Nephron (organoid): ENCODE results near the gene NCAPH2.
"Not testable (repeated sequence)": the region's sequence is repeated elsewhere in the genome, so short reads cannot be mapped to it uniquely, and the experiment has no call there.

ENCODE experiments used
- H3K27ac Mint-ChIP-seq, 3 experiments: 2 replicates each; pipeline ENCODE4 v1.8.0; 2020; ENCODE audit warnings: mixed read lengths in 3 of 3, mild to moderate bottlenecking in 2 of 3, moderate library complexity in 1 of 3
- H3K27me3 Mint-ChIP-seq: 2 replicates; pipeline ENCODE4 v1.8.0; 2021; ENCODE audit warnings: low read depth, mild to moderate bottlenecking, moderate library complexity, mixed read lengths
- H3K36me3 Mint-ChIP-seq: 2 replicates; pipeline ENCODE4 v1.8.0; 2020; ENCODE audit warnings: low read depth, mixed read lengths
- H3K4me1 Mint-ChIP-seq: 2 replicates; pipeline ENCODE4 v1.8.0; 2020; ENCODE audit warnings: mixed read lengths
- H3K4me3 Mint-ChIP-seq, 3 experiments: 2 replicates each; pipeline ENCODE4 v1.8.0; 2020; ENCODE audit warnings: mild to moderate bottlenecking in 3 of 3, mixed read lengths in 3 of 3, moderate library complexity in 2 of 3
- H3K9me3 Mint-ChIP-seq: 2 replicates; pipeline ENCODE4 v1.8.0; 2020; ENCODE audit warnings: mixed read lengths
- CTCF ChIP-seq, 3 experiments: fragments of 200-600 bp; sonication (generic); IDR thresholded peaks; one replicate each; pipeline ENCODE4 v1.5.0; 2021; ENCODE audit warnings: antibody characterized with exemption in 3 of 3; ENCODE audit not compliant: unreplicated experiment in 3 of 3

Gene NCAPH2

DNA sequence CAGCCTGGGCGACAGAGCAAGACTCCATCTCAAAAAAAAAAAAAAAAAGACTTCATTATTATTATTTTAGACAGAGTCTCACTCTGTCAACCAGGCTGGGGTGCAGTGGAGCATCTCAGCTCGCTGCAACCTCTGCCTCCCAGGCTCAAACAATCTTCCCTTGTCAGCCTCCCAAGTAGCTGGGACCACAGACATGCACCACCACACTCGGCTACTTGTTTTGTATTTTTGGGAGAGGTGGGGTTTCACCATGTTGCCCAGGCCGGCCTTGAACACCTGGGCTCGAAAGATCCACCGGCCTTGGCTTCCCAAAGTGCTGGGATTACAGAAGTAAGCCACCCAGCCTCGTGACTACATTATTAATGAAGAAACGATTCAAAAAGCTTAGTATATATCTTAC, 27.1 kb downstream of the NCAPH2 start:
- peaks cover 51% of the 10 kb centered on the region for H3K27me3 Mint-ChIP-seq
- H3K9me3 Mint-ChIP-seq: no peaks in the 10 kb centered on the region
- H3K4me3 Mint-ChIP-seq: no peak overlapping the region
- no peak overlapping the region for H3K27ac Mint-ChIP-seq
- no peaks in the 10 kb centered on the region for H3K36me3 Mint-ChIP-seq
- TF ChIP-seq CTCF (IDR thresholded peaks at IDR 0.05; ENCODE audit: unreplicated experiment in 3 of 3): no peak
- H3K4me1 Mint-ChIP-seq: peaks cover 23% of the 10 kb centered on the region

GRCh38 chr22:50536226-50536625, 28.2 kb downstream of the NCAPH2 start:
- peaks cover 41% of the 10 kb centered on the region for H3K27me3 Mint-ChIP-seq
- no peaks in the 10 kb centered on the region for H3K36me3 Mint-ChIP-seq
- H3K4me1 Mint-ChIP-seq: peaks cover 23% of the 10 kb centered on the region
- no peak overlapping the region for H3K4me3 Mint-ChIP-seq
- no peak for TF ChIP-seq CTCF (IDR thresholded peaks at IDR 0.05; ENCODE audit: unreplicated experiment in 3 of 3)
- no peak overlapping the region for H3K27ac Mint-ChIP-seq
- H3K9me3 Mint-ChIP-seq: no peaks in the 10 kb centered on the region

- Mint-ChIP-seq H3K36me3 (no peaks in the 10 kb centered on the region), H3K4me3 (no peak overlapping the region), H3K4me1 (peaks cover 20% of the 10 kb centered on the region), H3K27ac (no peak overlapping the region), H3K9me3 (no peaks in the 10 kb centered on the region), H3K27me3 (peaks cover 38% of the 10 kb centered on the region)
- TF ChIP-seq CTCF (IDR thresholded peaks at IDR 0.05; ENCODE audit: unreplicated experiment in 3 of 3): no peak
These were observed 29.7 kb downstream of the NCAPH2 start for GRCh38 chr22:50537765-50538164.

DNA sequence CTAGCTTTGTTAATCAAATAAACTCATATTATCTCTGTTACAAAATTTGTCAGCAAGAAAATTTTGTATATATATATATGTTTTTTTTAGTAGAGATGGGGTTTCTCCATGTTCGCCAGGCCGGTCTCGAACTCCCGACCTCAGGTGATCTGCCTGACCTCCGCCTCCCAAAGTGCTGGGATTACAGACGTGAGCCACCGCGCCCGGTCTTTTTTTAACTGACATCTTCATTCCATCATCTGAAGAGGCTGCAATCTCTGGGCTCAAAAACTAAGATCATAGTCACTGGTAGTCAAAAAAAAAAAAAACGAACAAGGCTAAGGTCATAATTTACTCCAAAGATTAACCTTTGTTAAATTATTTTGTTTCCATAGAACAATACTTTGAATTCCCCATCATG, 32.4 kb downstream of the NCAPH2 start:
- H3K9me3 Mint-ChIP-seq: no peaks in the 10 kb centered on the region
- TF ChIP-seq CTCF (IDR thresholded peaks at IDR 0.05; ENCODE audit: unreplicated experiment in 3 of 3): no peak
- no peaks in the 10 kb centered on the region for H3K36me3 Mint-ChIP-seq
- no peak overlapping the region for H3K4me3 Mint-ChIP-seq
- no peak overlapping the region for H3K27ac Mint-ChIP-seq
- H3K27me3 Mint-ChIP-seq: peaks cover 21% of the 10 kb centered on the region
- H3K4me1 Mint-ChIP-seq: no peaks in the 10 kb centered on the region

DNA sequence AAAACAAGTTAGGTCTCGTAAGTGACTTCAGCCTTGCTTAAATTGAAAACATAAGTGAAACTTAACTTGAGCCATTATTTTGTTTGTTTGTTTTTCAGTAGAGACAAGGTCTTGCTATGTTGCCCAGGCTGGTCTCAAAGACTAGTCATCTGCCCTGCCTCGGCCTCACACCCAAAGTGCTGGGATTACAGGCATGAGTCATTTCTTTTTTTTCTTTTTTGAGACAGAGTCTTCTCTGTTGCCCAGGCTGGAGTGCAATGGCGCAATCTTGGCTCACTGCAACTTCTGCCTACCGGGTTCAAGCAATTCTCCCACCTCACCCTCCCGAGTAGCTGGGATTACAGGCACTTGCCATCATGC, 33.6 kb downstream of the NCAPH2 start:
- H3K27ac Mint-ChIP-seq, H3K4me3 Mint-ChIP-seq, H3K36me3 Mint-ChIP-seq, H3K9me3 Mint-ChIP-seq, H3K4me1 Mint-ChIP-seq: not testable (repeated sequence)
- peaks cover 21% of the 10 kb centered on the region for H3K27me3 Mint-ChIP-seq

DNA sequence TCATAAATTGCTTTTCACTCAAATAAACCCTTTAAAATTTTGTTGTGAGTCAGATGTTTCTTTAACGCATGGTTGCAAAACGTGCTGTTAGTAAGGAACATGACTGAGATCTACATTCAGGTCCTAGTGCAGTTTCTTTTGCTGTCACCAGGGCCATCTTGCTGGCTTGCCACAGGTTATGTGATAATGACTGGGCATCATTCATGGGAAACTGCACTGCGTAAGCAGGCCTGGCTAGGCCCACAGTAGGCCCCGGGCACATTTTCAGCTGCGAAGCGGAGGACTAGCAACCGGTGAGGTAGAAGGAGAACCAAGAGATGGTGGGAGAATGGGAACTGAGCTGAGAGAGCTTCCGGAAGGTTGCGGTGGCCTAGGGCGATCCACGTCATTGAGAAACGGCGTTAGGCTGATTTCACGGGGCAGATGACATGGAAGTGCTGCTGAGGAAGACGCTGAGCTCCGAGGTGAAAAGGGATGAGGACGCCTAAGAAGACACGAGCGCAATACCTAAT, 34.4 kb downstream of the NCAPH2 start:
- H3K4me3 Mint-ChIP-seq: peak overlapping the region in 2 of 3 experiments; percentile 1
- H3K27me3 Mint-ChIP-seq: peaks cover 21% of the 10 kb centered on the region
- H3K4me1 Mint-ChIP-seq: no peaks in the 10 kb centered on the region
- H3K9me3 Mint-ChIP-seq: no peaks in the 10 kb centered on the region
- H3K27ac Mint-ChIP-seq: no peak overlapping the region
- H3K36me3 Mint-ChIP-seq: no peaks in the 10 kb centered on the region
- TF ChIP-seq CTCF (IDR thresholded peaks at IDR 0.05; ENCODE audit: unreplicated experiment in 3 of 3): no peak
